ENCODE results near the gene CHAT.

The CHAT gene

DNA sequence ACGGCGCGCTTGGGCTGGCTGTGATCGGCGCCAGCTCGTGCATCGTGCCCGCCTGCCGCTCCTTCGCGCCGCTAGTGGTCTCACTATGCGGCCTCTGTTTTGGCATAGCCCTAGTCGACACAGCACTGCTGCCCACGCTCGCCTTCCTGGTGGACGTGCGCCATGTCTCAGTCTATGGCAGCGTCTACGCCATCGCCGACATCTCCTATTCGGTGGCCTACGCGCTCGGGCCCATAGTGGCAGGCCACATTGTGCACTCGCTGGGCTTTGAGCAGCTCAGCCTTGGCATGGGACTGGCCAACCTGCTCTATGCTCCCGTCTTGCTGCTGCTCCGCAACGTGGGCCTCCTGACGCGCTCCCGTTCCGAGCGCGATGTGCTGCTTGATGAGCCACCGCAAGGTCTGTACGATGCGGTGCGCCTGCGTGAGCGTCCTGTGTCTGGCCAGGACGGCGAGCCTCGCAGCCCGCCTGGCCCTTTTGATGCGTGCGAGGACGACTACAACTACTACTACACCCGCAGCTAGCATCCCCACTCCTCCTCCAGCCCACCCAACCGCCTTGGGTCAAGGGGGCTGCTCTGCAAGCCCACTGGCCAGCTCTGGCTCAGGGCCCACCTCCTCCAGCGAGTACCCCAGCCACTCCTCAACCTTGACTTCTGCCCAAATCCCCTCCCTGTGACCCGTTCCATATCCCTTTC lies 1.9 kb upstream of the CHAT start:
- DNase-seq (ENCODE audit: low read depth in 4 of 4, low spot score in 1 of 4), result no peak

GRCh38 chr10:49612513-49613164 lies 1.2 kb upstream of the CHAT start:
- no peak for DNase-seq (ENCODE audit: low read depth in 4 of 4, low spot score in 1 of 4)

DNA sequence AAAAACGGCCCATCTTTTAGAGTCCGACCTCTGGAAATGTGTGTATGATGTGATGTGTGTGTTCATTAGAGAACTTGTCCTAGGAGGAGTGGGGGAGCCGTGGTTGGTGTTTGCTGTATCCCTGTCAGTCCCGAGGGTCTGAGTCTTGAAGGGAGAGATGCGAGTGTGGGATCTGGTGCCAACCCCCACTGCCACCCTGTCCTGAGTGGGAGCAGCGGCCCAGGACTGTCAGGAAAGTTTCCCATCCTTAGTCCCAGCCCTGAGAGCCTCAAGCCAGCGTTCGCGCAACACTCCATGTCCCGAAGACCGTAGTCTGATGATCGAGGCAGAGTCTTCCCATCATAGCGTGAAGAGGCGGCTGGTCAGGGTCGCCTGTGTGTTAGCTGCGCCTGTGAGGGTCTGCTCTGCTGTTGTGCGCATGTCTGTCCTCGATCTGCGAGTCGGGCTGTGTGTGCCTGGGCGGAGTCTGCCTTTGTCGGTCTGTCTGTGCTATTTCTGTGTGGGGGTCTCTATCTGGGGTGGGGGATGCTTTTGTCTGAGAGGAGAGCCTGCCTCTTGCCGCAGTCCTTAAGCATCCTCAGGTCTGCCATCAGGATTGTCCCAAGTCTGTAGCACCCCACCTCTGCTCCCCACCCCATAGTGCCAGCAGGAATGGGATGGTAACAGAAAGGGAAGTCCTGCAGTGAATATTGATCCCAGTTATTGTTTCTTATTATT lies 514 bp upstream of the CHAT start:
- no peak for DNase-seq (ENCODE audit: low read depth in 4 of 4, low spot score in 1 of 4)

DNA sequence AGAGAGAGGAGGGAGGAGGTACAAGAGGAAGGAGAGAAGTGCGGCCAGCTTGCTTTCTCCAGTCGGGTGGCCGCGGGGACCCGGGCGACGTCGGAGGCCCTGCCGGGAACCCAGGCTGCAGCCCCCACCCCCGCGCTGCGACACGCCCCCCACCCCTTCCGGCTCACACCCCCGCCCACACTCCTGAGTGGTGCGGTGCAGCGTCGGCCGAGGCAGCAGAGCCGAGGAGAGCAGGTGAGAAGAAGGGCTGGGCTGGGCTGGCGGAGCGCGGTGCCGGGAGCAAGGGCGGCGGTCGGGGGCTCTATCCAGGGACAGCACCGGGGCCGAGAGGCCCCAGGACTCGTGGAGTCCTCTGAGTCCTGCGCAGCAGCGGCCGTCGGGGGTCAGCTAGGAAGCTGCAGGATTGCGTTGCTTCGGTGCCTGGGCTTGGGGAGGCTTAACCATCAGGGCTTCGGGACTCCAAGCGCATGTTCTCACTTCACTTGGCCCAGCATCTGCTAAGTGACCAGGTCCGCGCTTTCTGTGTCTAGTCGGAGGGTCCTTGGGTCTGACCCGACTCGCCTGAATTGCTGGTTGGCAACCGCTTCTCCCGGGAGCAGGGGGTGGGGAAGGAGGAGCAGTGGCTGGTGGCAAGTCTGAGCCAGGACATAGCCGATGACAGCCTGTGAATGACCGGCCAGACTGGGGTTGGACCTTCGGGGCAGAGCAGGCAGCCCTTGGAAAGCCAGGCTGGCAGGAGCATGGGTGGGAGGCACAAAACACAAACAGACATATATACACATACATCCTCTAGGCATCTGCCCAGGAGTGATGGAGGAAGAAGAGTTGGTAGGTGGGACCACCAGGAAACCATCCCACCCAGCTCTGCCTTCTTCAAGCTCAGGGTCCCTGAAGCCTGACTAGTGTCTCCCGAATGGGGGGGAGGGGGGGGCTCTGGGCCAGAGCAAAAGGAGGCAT lies 683 bp downstream of the CHAT start:
- DNase-seq (ENCODE audit: low read depth in 4 of 4, low spot score in 1 of 4), result no peak

GRCh38 chr10:49615213-49615612 lies 1.4 kb downstream of the CHAT start:
- DNase-seq (ENCODE audit: low read depth in 4 of 4, low spot score in 1 of 4), result no peak

GRCh38 chr10:49615721-49616120 lies 1.9 kb downstream of the CHAT start:
- no peak for DNase-seq (ENCODE audit: low read depth in 4 of 4, low spot score in 1 of 4)

- no peak for DNase-seq (ENCODE audit: low read depth in 4 of 4, low spot score in 1 of 4)
These were observed 2.7 kb downstream of the CHAT start for GRCh38 chr10:49616421-49617101.

- DNase-seq (ENCODE audit: low read depth in 4 of 4, low spot score in 1 of 4), result no peak
These were observed 3.5 kb downstream of the CHAT start for GRCh38 chr10:49617121-49618020.

DNA sequence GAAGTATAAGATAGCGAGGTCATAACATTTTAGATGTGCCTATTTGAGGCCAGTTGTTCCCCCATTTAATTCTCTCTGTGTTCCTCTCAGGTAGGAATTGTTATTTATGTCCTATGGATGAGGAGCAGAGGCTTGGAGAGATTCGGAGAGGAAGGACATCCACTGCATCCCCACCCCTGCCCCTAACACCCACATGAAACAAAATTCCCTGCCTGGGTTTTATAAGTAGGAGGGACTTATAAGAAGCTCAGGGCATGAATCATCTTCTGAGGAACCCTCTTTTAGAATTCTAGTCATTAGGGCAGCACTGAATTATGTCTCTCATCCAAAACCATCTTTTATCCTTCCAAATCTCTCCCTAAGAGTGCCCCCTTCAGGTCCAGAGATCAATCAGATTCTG lies 5.0 kb downstream of the CHAT start:
- no peak for DNase-seq (ENCODE audit: low read depth in 4 of 4, low spot score in 1 of 4)

GRCh38 chr10:49619613-49620012 lies 5.8 kb downstream of the CHAT start:
- no peak for DNase-seq (ENCODE audit: low read depth in 4 of 4, low spot score in 1 of 4)

DNA sequence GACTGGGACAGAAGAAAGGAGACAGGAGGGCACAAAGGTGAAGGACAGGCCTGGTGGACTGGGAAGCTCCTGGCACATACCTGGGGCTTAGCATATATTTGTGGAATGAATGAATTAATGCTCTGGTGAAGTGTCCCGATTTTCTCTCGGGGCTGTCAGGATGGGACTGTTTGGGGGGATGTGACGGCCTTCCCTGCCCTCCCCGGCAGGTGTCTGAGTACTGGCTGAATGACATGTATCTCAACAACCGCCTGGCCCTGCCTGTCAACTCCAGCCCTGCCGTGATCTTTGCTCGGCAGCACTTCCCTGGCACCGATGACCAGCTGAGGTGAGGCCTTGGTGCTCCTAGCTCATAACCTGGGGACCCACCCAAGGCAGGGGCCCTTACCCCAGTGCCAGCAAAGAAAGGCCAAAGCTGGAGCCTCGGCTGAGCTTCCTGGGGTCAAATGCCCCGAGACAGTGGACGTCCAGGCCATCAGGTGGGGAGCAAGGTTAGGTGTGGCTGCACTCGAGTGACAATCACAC lies 6.5 kb downstream of the CHAT start:
- DNase-seq (ENCODE audit: low read depth in 4 of 4, low spot score in 1 of 4), result no peak

- no peak for DNase-seq (ENCODE audit: low read depth in 4 of 4, low spot score in 1 of 4)
These were observed 7.1 kb downstream of the CHAT start for GRCh38 chr10:49620841-49621378.

DNA sequence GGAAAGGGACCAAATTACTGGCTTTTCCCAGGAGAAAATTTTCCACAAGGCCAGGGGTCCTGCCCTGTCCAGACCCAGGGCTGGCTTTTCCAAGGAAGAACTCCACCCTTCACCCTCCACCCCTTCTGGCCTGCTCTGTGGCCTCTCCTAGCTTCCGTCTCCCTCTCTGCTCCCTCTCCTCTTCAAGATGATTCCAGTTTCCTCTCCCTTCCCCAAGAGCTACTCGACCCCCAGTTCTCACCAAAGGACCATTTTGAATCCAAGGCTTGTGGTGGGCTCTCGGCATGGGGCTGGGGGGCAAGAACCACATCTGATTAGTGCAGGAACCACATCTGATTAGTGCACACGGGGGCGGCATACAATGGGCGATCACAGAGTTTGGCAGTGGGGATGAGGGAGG lies 7.7 kb downstream of the CHAT start:
- no peak for DNase-seq (ENCODE audit: low read depth in 4 of 4, low spot score in 1 of 4)

DNA sequence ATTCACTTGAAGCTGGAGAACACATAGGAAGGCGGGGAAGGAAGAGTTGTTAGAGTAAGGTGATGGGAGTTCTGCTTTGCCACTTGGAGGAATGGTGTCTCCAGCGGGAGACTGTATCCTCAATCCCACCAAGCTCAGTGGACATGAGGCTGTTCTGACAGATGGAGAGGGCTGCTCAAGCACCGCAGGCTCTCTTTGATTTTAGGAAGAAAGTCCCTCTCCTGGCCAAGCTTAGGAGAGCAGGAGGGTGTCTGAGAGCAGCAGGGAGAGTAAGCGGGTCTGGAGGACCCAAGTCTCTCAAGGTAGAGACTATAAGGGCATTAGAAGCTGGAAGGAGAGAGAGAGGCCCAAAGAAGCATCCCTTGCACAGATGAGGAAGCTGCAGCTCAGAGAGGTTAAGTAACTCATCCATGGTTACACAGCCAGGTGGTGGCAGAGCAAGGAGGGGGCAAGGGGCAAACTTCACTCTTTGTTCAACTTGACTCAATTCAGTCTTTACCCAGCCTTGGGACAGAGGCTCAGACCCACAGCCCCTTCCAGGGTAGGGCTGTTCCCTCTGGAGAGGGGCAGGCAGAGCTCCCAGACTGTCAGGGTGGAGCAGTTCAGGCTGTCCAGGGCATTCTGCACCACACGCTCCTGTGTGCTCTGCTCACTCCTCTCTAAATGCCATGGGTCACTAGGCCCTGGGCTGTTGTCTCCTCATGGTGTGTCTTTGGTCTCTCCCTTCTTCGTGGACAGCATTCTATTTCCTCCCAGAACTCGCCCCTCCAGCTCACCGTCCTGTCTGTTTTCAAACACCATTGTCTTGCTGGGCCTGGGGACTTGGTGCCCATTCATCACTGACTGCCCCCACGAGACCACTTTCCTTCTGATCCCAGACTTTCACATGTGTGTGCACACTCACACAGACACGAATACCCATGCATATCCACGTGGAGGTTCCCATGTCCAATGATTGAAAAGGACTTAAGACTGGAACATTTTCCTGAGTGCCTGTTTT lies 8.9 kb downstream of the CHAT start:
- no peak for DNase-seq (ENCODE audit: low read depth in 4 of 4, low spot score in 1 of 4)

- DNase-seq (ENCODE audit: low read depth in 4 of 4, low spot score in 1 of 4), result no peak
These were observed 10.8 kb downstream of the CHAT start for GRCh38 chr10:49624629-49625028.

DNA sequence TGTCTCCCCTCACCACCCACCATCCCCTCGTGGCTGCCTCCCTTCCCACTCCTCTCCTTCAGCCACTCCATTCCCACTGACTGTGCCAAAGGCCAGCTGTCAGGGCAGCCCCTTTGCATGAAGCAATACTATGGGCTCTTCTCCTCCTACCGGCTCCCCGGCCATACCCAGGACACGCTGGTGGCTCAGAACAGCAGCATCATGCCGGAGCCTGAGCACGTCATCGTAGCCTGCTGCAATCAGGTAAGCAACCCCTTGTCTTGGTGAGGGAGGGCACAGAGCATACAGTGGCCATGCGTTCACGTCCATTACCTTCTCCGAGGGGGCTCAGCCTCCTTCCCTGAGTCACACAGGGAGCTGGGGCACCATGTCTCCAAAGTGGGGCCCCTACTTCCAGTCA lies 11.6 kb downstream of the CHAT start:
- no peak for DNase-seq (ENCODE audit: low read depth in 4 of 4, low spot score in 1 of 4)

GRCh38 chr10:49627038-49627437 lies 13.2 kb downstream of the CHAT start:
- DNase-seq (ENCODE audit: low read depth in 4 of 4, low spot score in 1 of 4), result no peak

All from stimulated activated CD4-positive, alpha-beta T cell treated with anti-CD3 and anti-CD28 coated beads, Interleukin-1b, Interleukin-23, amount 100 ng/mL, for 24 hours (primary cell).